ENCODE data around the gene GP1BA.

Gene GP1BA

DNA sequence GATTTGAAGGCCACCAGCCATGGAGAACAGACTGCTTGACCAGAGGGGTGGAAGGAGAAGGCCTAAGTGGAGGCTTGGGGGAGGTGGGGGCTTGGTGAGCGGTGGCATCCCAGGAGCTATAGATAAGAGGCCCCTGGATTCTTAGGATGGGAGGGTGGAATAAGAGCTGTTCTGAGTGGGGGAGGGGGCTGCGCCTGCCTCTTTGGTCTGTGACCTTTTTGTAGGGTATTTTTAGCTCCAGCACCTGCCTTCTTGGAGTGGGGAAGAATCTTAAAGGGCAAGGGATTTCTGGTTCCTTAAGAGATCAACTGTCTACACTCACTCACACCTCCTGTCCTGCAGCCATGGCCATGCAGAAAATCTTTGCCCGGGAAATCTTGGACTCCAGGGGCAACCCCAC lies 19.4 kb downstream of the GP1BA start:
- DNase-seq, result no peak

DNA sequence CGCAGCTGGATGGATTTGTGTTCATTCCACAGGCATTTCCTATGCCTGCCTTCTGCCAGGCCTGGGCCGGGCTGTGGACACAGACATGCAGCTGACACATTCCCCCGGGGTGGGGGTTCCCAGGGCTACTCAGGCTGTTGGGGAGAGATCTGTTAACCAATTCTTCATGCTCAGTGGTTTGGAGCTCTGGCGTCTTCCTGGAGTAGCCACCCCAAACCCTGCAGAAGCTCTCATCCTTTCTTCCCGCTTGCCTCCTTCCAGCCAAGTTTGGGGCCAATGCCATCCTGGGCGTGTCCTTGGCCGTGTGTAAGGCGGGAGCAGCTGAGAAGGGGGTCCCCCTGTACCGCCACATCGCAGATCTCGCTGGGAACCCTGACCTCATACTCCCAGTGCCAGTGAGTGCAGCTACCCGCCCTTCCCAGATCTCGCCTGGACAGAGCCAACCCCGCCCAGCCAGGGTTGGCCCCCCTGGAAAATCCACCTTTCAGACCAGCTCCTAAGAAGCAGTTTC lies 21.4 kb downstream of the GP1BA start:
- no peak for DNase-seq

DNA sequence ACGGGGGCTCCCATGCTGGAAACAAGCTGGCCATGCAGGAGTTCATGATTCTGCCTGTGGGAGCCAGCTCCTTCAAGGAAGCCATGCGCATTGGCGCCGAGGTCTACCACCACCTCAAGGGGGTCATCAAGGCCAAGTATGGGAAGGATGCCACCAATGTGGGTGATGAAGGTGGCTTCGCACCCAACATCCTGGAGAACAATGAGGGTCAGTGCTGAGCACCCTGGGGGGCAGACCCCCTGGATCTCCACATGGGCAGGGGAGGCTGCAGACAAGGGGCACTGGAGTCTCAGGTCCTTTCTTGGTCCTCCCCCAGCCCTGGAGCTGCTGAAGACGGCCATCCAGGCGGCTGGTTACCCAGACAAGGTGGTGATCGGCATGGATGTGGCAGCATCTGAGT lies 23.0 kb downstream of the GP1BA start:
- no peak for DNase-seq

DNA sequence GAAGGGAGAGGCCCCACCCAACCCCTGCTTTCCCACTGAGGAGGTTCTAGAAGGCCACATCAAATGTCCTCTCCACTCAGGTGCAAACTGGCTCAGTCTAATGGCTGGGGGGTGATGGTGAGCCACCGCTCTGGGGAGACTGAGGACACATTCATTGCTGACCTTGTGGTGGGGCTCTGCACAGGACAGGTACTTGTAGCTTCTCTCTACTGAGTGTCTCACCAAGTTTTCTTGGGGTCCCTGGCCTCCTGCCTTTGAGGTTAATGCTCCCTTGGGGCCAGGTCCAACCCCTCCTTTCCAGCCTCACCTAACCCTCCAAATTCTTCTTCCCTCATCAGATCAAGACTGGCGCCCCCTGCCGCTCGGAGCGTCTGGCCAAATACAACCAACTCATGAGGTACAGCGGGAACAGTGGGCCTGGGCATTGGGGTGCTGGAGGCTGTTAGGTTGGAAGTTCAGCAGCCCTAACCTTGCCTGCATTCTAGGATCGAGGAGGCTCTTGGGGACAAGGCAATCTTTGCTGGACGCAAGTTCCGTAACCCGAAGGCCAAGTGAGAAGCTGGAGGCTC lies 24.5 kb downstream of the GP1BA start:
- DNase-seq, result no peak

DNA sequence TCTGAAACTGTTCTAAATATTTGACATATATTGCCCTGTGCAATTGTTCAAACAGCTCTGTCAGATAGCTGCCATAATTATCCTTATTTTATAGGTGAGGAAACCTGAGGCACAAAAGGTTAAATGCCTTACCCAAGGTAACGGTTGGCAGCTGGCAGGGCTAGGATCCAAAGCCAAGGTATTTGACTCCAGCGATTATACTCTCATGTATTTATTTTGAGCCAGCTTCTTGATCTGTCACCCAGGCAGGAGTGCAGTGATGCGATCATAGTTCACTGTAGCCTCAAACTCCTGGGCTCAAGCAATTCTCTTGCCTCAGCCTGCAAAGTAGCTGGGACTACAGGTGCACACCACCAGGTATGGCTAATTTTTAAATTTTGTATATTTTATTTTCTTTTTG lies 26.0 kb downstream of the GP1BA start:
- DNase-seq, result no peak

DNA sequence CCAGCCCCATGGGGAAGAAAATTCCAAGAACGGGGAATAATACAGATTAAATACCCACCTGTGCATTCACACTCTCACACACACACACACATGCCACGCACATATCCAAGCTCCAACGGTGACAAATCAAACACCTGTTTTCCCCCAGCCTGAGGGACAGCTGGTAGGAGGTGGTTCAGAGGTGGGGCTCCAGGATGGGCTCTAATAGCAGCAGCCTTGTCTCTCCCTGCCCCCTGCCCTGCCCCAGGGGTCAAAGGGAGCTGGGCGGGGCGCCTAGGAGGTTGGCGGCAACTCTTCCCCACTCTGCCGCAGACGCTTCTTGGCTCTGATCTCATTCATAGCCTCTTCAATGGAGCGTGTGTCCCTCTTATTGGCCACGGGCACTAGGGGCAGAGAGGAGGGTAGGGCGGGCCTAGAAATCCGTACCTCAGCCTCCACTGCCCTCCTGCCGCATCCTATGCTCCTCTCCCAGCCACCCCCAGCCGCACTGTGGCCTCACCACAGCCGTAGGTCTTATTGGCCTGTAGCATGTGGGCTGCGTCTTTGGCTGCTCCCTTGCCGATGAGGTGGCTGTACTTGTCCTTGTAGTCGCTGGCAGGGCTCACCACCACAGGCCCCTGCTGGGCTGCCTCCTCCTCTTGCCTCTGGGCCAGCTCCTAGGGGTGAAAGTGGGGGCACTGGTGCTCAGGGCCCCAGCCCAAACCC lies 27.3 kb downstream of the GP1BA start:
- no peak for DNase-seq

DNA sequence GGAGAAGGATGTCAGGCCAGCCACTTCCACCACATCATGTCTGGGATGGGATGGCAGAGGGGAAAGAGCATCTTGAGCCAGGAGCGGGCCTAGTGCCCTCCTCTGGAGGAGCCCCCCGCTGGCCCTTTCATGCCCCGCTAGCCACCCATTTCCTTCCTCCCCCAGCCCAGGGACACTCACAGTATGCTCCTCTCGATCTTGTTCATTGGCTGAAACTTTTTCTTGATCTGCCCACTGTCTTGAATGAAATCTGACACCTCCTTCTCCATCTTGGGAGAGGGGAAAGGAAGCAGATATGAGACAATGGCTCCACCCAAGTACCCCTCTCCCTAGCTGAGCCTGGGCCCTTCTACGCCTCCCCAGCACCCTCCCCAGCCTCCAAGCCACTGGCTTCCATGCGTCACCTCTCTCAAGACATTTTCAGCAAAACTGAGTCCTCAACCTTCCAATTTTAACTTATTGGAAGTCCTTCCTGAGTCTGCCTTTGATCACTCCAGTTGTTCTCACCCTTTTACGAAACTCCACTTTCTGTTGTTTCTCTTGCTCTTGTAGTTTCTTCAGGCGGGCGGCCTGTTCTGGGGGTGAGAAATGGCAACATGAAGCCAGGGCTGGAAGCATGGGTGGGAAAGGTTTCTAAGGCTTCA lies 28.3 kb downstream of the GP1BA start:
- DNase-seq, result no peak

DNA sequence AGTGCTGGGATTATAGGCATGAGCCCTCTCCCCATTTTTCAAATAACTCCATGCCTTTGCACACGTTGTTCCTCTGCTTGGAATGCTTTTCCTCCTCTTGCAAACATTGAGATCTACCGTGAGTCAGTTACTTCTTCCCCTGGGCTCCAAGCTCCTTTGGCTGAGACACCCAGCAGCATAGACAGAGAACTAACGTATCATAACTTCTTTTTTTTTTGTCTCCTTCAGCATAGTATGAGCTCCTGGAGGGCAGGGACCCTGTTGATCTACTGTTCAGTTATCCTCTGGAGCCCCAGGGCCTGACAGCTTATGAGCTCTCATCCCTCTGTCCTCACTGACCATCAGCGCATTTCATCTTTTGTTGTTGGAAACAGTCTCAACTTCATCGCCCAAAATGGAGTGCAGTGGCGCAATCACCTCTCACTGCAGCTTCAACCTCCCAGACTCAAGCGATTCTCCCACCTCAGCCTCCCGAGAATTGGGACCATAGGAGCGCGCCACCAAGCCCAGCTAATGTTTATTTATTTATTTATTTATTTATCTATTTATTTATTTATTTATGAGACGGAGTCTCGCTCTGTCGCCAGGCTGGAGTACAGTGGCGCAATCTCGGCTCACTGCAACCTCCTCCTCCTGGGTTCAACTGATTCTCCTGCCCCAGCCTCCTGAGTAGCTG lies 33.4 kb downstream of the GP1BA start:
- DNase-seq, result no peak

DNA sequence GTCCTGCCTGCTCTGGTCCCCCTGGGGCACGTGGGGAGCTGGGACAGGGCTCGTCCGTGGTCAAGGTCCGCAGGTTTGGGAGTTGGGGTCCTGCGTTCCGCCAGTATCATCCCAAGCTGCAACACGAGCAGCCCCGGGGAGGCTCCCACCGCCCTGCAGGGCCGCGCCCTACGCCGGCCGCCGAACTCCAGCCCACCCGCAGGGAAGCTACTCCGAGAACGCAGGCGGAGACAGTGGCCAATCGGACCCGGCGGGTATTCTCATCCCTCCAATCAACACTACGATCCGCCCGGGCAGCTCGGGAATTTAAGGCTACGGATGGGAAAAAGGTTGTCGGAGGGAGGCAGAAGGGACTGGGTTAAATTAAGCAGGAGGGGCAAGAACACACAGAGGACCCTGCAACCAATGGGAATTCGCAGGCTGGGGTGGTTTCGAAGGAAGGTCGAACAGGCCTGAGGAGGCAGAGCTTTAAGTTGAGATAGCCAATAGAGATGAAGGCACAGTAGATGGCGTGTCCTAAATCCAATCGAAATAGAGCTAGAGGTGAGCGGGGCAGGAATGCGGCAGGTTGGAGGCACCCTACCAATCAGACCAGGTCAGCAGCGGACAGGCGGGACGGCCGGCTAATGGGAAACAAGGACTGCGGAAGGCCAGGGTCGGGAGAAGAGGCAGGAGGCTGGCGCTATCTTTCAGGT lies 34.9 kb downstream of the GP1BA start:
- DNase-seq, result peak; percentile 88 to 89

DNA sequence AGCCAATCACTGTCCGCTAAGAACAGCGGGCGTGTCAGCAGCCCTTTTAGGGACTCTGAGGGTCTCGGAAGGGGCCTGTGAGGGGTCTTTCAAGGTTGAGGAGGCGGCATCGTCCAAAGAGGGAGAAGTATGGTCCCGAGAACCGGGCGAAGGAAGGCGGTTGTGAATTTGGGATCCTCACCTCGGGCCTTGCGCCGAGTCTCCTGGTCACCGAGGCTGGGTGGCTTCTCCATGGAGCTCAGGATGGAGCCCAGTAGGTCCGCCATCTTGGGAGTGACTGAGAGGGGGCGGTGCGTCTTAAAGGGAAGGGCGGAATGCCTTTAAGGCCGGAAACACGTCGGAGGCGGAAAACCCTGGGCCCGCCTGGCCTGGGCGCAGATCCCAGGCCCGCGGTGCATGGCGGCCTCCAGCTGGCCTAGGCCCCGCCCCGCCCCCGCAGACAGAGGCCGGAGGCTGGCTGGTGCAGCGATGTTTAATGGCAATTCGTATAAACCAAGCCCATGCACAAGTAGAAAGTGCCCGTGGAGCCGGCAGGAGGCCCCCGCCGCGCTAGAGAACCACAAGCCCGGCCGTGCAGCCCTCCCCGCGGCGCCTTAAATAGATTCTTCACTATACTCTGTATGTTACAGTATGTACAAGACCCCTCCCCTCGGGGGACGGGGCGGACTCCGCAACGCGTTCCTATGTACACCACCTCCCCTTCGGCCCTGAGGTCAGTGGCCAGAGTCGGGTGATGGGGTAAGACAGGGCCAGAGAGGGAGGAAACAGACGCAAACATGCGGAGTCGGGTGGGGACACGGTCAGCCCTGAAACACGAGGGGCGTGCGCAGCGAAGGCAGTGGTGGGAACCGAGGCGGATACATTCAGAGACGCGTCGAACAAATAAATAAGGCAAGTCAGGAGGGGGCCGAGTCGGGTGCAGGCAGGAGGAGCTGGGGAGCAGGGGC lies 35.7 kb downstream of the GP1BA start, which contains the start of gene SPAG7:
Gene SPAG7, minus strand, starts transcription at position 279 of the 947 bp plus-strand sequence. Its CDS starts 13 bp downstream, at position 266.
- peak; percentile 76 to 88 for DNase-seq

DNA sequence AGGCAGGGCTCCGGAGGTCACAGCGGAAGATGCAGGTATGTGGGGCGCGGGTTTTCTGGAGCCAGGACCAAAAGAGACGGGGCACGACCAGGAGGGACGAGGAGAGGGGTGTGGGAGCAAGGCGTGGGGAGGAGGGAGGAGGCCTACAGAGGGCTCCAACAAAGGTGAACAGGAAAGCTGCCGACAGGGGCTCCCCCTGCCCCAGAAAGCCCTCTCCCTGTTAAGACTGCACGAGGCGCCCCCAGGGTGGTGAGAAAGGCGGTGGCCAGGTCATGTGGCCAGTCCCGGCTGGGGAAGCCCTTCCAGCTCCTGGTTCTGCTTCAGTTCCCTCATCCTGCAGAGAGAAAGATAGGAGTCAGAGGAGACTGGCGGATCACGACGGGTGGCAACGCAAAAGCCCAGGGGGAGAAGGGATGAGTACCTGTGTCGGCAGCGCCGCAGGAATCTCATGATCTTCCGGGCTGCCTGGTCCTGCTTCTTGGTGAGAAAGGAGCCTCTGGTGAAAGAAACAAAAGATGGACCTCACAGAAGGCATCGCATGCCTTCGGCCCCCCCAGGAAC lies 36.5 kb downstream of the GP1BA start:
- no peak for DNase-seq

DNA sequence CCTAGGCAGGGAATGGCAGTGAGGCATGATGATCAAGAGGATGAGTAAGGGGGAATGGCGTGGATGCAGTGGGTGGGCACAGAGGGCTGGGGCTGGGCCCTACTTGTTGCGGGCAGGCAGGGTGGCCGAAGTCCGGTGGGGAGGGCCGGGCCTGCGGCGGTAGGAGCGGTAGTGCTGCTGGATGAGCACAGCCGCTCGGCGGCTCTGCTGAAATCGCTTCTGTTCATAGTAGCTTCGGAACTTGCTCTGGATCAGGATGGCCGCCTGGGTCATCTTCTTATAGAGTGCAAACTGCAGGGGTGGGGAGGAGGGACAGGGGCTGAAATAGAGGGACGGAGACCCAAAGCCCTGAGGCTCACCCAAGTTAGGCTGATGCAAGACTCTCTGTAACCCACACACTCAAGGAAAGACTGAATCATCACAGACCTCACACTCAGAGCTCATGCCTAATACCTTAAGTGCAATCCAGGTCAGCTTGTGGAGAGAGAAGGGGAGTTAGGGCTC lies 37.0 kb downstream of the GP1BA start:
- no peak for DNase-seq

DNA sequence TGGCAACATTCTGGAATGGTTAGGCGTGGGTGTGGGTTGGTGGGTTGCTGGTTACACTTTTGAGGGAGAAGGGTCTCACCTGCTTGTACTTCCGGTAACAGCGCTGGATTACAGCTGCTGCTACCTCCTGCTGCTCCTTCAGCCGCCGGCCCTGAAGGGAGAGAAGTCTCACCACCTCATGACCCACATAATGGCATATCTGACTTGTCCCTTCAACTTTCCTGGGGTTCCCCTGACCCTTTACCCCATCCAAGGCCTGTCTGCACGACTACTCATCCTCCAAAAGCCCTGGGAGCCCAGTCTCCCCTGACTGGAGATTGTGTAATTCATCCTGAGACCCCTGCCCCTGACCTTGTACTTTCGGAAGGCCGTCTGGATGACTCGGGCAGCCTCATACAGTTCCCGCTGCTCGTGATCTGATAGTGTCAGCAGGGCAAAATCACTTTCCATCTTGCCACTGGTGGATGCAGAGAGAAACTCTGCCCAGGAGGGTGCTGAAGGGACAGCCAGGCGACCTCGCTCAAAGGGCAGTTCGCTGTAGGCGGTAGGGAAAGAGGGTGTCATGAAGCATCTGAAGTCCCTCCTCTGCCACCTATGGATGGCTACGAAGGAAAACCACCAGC lies 37.6 kb downstream of the GP1BA start:
- no peak for DNase-seq

DNA sequence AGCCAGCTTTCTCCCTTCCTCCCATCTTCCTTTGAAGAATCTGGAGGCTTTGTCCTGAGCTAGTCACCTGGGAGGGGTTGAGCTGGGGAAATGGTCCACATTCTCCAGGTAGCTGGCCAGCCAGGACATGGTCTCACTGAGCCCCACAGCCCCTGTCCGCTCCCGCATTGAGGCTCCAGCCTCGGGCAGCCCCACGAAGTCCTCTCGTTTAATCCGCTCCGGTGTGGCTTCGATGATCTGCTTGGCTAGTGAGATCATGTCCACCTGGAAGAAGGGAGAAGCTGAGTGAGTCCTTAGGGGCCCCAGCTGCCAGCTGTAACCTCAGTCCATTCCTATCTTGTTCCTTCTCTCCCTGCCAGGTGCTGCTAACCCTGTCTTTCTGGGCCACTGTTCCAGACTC lies 38.2 kb downstream of the GP1BA start:
- no peak for DNase-seq

DNA sequence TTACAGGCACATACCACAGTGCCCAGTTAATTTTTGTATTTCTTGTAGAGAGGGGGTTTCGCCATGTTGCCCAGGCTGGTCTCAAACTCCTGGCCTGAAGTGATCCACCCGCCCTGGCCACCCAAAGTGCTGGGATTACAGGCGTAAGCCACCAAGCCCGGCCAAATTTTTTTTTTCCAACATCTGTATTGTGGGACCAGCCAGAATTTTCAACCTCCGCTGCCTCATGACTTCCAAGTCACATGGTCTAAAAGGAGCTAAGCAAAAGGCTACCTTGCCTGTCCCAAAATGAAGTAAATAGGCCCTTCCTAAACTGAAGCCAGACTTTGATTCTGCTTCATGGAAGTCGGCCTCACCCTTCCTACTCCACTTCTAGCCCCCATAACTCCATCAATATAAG lies 39.7 kb downstream of the GP1BA start:
- no peak for DNase-seq

DNA sequence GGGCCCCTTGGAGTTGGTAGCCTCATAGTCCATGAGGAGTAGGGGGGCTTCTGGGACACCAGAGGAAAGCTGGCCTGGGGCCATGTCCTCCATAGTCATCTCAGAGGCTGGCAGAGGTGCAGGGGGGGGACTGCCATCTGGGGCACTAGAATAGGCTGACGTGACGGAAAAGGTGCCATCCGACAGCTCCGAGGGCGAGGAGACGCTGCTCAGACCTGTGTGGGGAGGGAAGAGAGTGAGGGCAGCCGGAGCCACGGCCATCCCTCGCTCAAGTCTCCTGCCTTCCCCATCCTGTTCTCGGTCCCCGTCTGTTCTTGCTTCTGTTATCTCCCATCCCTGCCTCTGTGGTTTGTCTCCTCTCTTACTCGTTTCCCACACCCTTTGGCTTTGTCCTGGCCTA lies 40.2 kb downstream of the GP1BA start:
- DNase-seq, result no peak

DNA sequence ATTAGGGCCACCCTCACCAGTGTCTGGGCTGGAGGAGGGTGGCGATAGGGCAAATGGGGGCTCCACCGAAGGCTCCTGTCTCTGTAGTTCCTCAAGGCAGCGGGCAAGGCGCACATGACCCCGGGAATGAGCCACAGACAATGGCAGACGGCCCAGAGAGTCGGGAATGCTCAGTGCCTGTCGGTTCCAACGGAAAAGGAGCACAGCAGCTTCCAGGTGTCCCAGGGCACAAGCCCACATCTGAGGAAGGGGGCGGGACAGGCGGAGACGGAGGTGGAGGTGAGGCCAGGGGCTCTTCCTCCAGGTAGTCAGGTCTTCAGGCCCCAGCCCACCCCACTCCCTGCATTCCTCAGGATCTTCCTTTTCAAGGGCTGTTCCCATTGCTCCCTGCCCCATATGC lies 40.7 kb downstream of the GP1BA start:
- no peak for DNase-seq

DNA sequence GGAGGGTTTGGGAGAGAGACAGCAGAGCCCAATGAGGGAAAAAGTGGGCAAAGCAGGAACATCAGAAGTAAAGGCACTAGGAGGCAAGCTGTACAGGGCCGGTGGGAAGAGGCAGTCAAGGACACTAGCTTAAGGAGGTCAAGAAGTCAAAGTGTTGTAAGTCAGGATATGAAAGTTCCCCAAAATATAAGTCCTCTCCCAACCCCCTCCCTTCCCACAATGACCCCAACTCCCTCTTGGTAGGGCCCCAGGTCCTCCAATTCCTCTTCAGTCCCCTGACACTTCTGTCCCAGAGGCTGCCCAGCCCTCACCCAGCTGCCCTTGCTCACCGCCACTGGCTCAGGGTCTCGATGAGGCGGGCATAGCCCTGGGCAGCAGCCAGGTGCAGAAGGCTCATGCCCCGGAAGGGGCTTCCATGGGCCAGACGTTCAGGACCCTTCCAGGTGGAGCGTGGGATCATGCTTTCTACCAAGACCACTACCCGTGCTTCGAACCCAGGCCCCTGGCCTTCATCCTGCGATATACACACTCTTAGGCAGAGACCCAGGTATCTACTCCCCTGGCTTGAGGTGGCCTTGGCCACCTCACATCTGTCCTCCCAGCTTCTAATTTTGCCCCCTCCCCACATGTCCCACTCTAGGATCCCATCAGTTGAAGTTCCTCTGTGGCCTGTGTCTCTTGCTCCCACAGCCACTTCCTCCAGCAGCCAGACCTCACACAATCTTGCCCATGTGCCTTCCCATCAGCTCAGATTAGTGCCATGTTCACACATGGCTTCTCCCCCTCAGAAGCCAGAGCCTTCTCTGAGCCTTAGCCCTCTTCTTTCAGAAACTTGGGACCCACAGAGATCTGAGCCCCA lies 41.4 kb downstream of the GP1BA start:
- DNase-seq, result no peak

DNA sequence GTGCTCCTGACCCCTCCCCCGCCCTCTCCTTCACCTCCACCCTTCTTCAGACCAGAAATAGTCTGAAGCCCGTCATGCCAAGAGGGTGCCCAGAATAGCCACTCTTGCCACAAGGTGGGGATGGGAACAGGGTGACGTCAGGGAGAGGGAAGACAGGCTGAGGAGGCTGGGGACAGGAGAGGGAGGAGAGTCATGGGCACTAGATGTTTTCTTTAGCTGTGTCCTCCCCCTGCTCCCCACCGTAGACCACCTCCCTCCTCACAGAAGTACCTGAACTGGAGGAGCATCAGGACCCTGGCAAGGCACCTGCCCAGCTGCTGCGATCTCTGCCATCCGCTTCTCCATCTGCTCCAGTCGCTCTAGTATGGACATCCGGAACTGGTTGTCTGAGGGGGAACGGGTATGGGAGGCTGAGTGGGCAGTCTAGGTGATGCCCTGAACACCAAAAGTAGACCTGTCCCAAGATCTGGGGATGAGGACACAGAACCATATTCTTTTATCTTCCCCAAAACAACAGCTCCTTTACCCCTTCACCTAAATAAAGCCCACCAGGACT lies 42.1 kb downstream of the GP1BA start:
- DNase-seq, result no peak
